Measurements from ENCODE around the gene CEACAM7. TPM values are rescaled to one million over a fixed set of nuclear protein-coding genes. Genes with fewer than 3 reads are reported as not detected.

The CEACAM7 gene
- total RNA-seq, 1 experiment from 2014 or later = not detected

- Mint-ChIP-seq H3K36me3 (ENCODE audit: insufficient read depth in 1 of 3, low read depth in 3 of 3) (peaks cover 0 to 28% (median 0%) of the 10 kb centered on the region in 3 experiments; a peak in 2 of 7 replicates), H3K9me3 (peaks cover 74 to 93% of the 10 kb centered on the region in 2 experiments), H3K4me3 (no peak overlapping the region), H3K4me1 (no peaks in the 10 kb centered on the region), H3K27ac (no peak overlapping the region), H3K27me3 (ENCODE audit: low read depth) (no peaks in the 10 kb centered on the region)
- Histone ChIP-seq H2AFZ (ENCODE audit: low read length) (no peak overlapping the region), H4K5ac (ENCODE audit: insufficient read length, low read depth, low read length) (no peak overlapping the region), H4K91ac (ENCODE audit: insufficient read length, low read depth, low read length) (no peak overlapping the region), H3K4me2 (ENCODE audit: insufficient read depth, insufficient read length, low read length) (no peak overlapping the region), H3K27me3 (ENCODE audit: insufficient read depth, low read length) (no peaks in the 10 kb centered on the region), H4K20me1 (ENCODE audit: control insufficient read depth, insufficient read depth, insufficient read length) (no peaks in the 10 kb centered on the region), H2BK20ac (ENCODE audit: low read depth, low read length, poor library complexity, severe bottlenecking) (no peak overlapping the region), H3K23ac (ENCODE audit: insufficient read length, low read depth, low read length) (no peak overlapping the region), H3K56ac (ENCODE audit: insufficient read length, low read depth, low read length) (no peak overlapping the region), H3K79me2 (ENCODE audit: insufficient read depth, low read length) (no peaks in the 10 kb centered on the region), H3K4me1 (ENCODE audit: insufficient read depth, low read length) (no peaks in the 10 kb centered on the region), H3K4ac (ENCODE audit: low read depth, low read length) (no peak overlapping the region), H3K79me1 (ENCODE audit: insufficient read depth, low read depth, low read length, poor library complexity, severe bottlenecking) (no peaks in the 10 kb centered on the region), H2BK5ac (ENCODE audit: insufficient read length, low read length) (no peak overlapping the region), H3T11ph (ENCODE audit: low read length) (no peak overlapping the region), H2BK120ac (ENCODE audit: low read depth, low read length, poor library complexity, severe bottlenecking) (no peak overlapping the region), H2BK12ac (ENCODE audit: insufficient read length, low read depth, low read length) (no peak overlapping the region), H3K14ac (ENCODE audit: insufficient read depth, low read length) (no peak overlapping the region), H3K23me2 (ENCODE audit: insufficient read length, low read depth, low read length, poor library complexity, severe bottlenecking) (no peaks in the 10 kb centered on the region), H3K18ac (ENCODE audit: insufficient read length, low read depth, low read length) (no peak overlapping the region), H3K9me3 (ENCODE audit: control insufficient read depth, low read depth, low read length) (peaks cover 33% of the 10 kb centered on the region), H2BK15ac (ENCODE audit: low read depth, low read length) (no peak overlapping the region), H3K27ac (ENCODE audit: insufficient read length, low read depth, low read length) (no peak overlapping the region), H4K8ac (replicated peaks; ENCODE audit: insufficient read length, low read depth, low read length) (no peak overlapping the region), H2AK5ac (ENCODE audit: insufficient read length, low read length) (no peak overlapping the region), H3K9ac (ENCODE audit: extremely low read depth, insufficient read length, low read length) (no peak overlapping the region)
- WGBS (ENCODE audit: extremely low coverage, insufficient read length, low lambda C conversion rate) = no CpG with 5 or more reads among the region's 3 CpGs
- TF ChIP-seq, protein P1, sequence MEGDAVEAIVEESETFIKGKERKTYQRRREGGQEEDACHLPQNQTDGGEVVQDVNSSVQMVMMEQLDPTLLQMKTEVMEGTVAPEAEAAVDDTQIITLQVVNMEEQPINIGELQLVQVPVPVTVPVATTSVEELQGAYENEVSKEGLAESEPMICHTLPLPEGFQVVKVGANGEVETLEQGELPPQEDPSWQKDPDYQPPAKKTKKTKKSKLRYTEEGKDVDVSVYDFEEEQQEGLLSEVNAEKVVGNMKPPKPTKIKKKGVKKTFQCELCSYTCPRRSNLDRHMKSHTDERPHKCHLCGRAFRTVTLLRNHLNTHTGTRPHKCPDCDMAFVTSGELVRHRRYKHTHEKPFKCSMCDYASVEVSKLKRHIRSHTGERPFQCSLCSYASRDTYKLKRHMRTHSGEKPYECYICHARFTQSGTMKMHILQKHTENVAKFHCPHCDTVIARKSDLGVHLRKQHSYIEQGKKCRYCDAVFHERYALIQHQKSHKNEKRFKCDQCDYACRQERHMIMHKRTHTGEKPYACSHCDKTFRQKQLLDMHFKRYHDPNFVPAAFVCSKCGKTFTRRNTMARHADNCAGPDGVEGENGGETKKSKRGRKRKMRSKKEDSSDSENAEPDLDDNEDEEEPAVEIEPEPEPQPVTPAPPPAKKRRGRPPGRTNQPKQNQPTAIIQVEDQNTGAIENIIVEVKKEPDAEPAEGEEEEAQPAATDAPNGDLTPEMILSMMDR (conservative IDR thresholded peaks at IDR 0.05) = no peak
- no peak for DNase-seq
Observed at GRCh38 chr19:41734585-41734984, 46.5 kb upstream of the CEACAM7 start.
